Epithelial cell of proximal tubule (primary cell): ENCODE data around the gene HES3. TPM values are rescaled to one million over a fixed set of nuclear protein-coding genes. Genes with fewer than 3 reads are reported as not detected.
A peak's percentile ranks its signal among the peaks of the same experiment; 100 is the strongest.

Experiments
- DNase-seq: peaks from one replicate; pipeline ENCODE4 v3.0.0-alpha.2; 2011; ENCODE audit warnings: low read depth
- H3K4me3 ChIP-seq: 2 replicates; pipeline ENCODE4 v1.5.1; 2011; ENCODE audit warnings: low read depth, mild to moderate bottlenecking, low read length
- total RNA-seq: library from RNA; depleted of rRNA; stranded (reverse); fragments of >200 nt; gene quantifications from 2 replicates; pipeline ENCODE4 v1.2.3, GENCODE V29; 2015
- TF ChIP-seq, protein P1 (sequence below): conservative IDR thresholded peaks from 2 replicates; pipeline ENCODE4 v1.5.1; 2012; ENCODE audit warnings: low read depth, mild to moderate bottlenecking, low read length

Gene HES3
- total RNA-seq, 1 donor from 2014 or later, result not detected

DNA sequence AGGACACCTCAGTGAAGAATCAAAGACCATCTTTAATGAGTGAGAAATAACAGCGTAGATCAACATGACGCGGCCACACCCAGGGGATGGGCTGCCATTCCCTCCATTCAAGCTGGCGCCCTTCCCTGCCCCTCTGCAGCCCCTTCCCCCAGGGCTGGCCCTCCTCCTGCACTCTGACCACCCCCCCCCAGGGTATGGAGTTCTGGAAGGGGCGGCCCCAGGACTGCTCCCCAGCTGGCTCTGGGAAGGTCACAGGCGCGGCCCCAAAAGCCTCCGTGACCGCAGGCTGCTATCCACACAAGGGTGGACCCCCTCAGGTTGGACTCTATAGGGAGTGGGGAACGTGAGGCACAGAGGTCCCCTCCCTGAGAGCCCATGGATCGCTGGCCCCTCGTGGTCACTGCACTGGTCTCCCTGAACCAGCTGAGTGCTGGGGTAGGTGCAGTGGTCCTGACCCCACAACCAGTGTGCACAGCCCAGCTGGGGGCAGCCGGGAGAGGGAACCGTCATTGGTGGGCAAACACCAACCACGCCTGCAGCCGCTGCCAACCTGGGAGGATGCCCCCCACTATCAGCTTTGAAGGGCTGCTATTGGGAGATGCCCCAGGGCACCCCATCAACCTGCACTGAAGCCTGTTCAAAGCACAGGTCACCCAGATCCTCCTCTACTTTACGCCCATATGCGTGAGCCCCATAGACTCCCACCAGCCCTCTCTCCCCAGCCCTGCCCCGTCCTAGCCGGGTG, 33.0 kb downstream of the HES3 start:
- DNase-seq, result no peak
- TF ChIP-seq, protein P1, sequence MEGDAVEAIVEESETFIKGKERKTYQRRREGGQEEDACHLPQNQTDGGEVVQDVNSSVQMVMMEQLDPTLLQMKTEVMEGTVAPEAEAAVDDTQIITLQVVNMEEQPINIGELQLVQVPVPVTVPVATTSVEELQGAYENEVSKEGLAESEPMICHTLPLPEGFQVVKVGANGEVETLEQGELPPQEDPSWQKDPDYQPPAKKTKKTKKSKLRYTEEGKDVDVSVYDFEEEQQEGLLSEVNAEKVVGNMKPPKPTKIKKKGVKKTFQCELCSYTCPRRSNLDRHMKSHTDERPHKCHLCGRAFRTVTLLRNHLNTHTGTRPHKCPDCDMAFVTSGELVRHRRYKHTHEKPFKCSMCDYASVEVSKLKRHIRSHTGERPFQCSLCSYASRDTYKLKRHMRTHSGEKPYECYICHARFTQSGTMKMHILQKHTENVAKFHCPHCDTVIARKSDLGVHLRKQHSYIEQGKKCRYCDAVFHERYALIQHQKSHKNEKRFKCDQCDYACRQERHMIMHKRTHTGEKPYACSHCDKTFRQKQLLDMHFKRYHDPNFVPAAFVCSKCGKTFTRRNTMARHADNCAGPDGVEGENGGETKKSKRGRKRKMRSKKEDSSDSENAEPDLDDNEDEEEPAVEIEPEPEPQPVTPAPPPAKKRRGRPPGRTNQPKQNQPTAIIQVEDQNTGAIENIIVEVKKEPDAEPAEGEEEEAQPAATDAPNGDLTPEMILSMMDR, result no peak
- H3K4me3 ChIP-seq, result no peak overlapping the region

DNA sequence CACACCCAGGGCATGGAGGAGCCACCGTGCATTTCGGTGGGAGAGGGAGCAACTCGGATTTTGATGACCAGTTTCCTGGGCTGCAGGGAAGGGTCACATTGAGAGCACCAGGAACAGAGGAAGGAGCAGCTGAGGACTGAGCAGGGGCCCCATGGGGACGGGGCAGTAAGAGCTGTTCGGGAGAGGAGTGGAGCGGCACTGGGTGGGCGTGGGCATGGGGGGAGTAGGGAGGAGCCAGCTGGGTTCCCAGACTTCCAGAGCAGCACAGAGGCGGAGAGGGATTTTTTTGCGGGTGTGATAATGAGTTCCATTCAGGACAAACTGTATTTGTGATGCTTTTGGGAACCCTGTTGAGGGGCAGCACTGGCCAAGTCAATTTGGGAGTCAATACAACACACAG, 34.3 kb downstream of the HES3 start:
- no peak overlapping the region for H3K4me3 ChIP-seq
- no peak for DNase-seq
- TF ChIP-seq, protein P1, result no peak

DNA sequence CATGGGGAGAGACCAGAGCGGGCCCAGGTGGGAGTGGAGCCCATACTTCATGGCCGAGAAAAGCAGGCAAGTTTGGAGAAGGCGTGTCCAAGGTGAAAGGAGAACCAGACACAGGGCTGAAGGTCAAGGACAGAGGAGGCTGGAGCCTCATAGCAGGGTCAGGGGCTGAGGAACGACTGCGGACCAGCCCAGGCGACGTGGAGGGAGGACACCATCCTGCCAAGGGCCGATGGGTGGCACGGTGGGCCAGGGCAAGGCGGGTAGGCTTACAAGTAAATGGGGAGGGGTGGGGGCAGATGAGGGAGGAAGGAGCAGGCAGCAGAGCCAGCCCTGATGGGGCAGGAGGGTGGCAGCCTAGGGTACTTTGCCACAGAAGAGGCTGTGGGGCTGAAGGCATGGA, 35.1 kb downstream of the HES3 start:
- TF ChIP-seq, protein P1, result no peak
- DNase-seq, result no peak
- no peak overlapping the region for H3K4me3 ChIP-seq

DNA sequence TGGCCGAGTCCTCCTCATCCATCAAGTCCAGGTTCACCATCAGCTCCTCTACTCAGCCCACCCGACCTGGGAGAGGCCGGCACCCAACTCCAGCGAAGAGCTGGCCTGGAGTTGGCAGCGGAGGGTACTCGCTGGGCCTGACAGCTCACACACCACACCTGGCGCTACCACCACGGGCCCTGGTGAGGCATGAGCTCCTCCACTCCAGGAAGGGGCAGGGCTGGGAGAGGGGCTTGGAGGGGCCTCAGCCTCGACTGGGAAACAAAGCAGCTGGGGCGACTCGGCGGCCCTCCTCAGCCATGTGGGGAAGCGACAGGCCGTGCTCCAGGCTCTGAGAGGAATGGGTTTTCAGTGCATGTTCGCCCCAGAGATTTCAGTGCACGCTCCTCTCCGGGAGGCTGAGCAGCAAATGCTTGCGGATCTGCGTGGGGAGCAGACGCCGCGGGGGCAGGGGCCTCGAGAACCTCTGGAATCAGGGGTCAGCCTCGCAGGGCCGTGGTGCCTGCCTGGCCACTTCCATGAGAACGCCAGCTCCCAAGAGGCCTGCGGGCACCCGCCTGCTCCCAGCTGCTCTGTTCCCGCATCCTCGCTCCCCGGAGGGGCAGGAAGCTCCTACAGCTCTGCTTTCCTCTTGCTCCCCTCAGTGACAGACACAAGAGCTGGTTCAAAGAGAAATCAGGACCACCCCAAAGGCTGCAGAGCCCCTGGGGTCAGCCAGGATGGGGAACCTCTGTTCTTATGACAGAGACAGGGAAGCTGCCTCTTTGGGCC, 35.8 kb downstream of the HES3 start:
- no peak overlapping the region for H3K4me3 ChIP-seq
- TF ChIP-seq, protein P1, result no peak
- DNase-seq, result no peak

DNA sequence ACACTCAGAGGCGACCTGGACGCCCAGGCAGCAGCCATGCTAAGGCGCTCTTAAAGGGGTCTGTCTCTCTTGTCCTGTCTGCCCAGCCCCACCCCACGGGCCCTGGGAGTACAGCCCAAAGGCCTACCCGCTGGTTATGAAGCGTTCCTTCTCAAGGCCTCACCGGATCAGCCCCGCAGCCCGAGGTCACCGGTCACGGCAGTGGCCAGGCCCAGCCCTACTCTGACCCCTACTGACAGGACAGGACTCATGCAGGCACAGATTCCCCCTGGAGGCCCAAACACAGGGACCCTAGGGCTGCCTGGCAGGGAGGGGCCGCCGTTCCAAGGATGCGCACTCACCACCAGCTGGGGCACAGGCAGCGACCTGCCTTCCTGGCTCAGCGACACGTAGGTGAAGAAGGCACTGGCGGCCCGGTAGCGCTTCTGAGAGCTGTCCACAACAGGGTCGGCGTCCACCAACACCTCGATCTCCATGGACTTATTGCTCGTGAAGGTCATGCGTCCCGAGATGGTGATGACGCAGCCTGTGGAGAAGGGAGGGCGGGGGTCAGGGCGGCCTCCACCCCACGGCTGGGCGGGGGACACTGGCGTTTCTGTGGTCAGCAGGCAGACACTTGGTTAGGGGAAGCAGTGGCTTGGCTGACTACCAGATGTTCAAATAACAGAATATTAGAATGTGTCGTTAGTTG, 36.9 kb downstream of the HES3 start:
- DNase-seq, result no peak
- H3K4me3 ChIP-seq, result no peak overlapping the region
- TF ChIP-seq, protein P1, result peak; percentile 55

DNA sequence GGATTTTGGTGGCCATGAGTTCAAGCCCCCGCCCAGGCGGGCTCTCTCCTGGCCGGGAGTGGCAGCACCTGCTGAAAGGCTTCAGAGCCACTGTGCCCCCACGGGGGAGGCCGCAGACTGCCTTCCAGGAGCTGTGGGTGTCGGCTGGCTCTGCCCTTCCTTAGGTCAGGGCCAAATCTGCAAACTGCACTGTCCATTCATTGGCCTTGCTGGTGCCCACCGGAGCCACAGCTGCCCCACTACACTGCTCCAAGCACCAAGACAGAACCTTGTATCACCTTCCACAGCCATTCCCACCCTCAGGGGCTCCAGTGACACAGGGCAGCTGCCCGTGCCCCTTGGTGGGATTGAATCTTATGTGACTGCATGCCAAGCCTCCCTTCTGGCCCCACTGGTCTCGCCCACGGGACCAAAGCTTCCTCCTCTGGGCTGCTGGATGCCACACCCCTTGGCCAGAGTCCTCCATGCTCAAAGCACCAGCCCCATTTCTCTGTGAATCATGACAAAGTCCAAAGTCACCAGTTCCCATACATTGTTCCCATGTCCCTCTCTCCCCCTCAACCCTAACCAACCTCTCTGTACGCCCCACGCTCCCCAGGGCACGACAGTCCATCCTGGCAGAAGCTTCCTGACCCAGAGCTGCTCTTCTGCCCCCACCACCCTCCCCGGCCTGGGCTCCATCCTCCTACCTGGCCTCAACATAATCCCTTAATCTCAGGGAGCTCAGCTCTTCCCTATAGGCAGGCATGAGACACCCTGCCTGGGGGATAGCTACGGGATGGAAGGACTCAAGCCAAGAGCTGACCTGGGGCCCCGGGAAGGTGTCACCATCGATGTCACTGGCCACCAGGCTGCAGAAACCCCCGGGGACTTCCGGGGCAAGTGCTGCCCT, 37.8 kb downstream of the HES3 start:
- no peak for DNase-seq
- no peak overlapping the region for H3K4me3 ChIP-seq
- TF ChIP-seq, protein P1, result no peak
